ENCODE data around the gene PRM3.

PRM3 gene

GRCh38 chr16:11272921-11273720 is at the start of gene PRM3:
Gene PRM3, minus strand, starts transcription at chr16:11273629. Its CDS starts 34 bp downstream, at chr16:11273595.
- no peak for DNase-seq

- no peak for DNase-seq
These were observed 49.4 kb upstream of the PRM3 start for GRCh38 chr16:11322823-11323222.

GRCh38 chr16:11321662-11322061 is 48.2 kb upstream of the PRM3 start:
- DNase-seq = no peak

- no peak for DNase-seq
These were observed 46.7 kb upstream of the PRM3 start for GRCh38 chr16:11320170-11320569.

- DNase-seq = peak in 1 of 6 experiments; percentile 6
These were observed 46.2 kb upstream of the PRM3 start for GRCh38 chr16:11319529-11320146.

GRCh38 chr16:11318817-11319216 is 45.4 kb upstream of the PRM3 start:
- DNase-seq = no peak

GRCh38 chr16:11316331-11317015 is 43.0 kb upstream of the PRM3 start:
- no peak for DNase-seq

GRCh38 chr16:11315510-11315909 is 42.1 kb upstream of the PRM3 start:
- DNase-seq = no peak

- no peak for DNase-seq
These were observed 41.0 kb upstream of the PRM3 start for GRCh38 chr16:11314309-11314894.

GRCh38 chr16:11313493-11314308 is 40.3 kb upstream of the PRM3 start:
- DNase-seq = no peak

GRCh38 chr16:11312718-11313492 is 39.5 kb upstream of the PRM3 start:
- DNase-seq = peak in 2 of 6 experiments; percentile 11 to 18

- peak in 3 of 6 experiments; percentile 61 to 71 (median 69) for DNase-seq
These were observed 37.6 kb upstream of the PRM3 start for GRCh38 chr16:11310997-11311561.

- DNase-seq = no peak
These were observed 37.2 kb upstream of the PRM3 start for GRCh38 chr16:11310634-11310977.

- no peak for DNase-seq
These were observed 36.6 kb upstream of the PRM3 start for GRCh38 chr16:11309895-11310633.

- DNase-seq = no peak
These were observed 35.3 kb upstream of the PRM3 start for GRCh38 chr16:11308493-11309283.

- no peak for DNase-seq
These were observed 34.4 kb upstream of the PRM3 start for GRCh38 chr16:11307639-11308492.

- DNase-seq = no peak
These were observed 33.7 kb upstream of the PRM3 start for GRCh38 chr16:11306997-11307638.

- no peak for DNase-seq
These were observed 33.0 kb upstream of the PRM3 start for GRCh38 chr16:11306381-11306780.

All from stimulated activated naive CD4-positive, alpha-beta T cell (primary cell).